ENCODE results near the gene ZNF841.
"Not testable (repeated sequence)": the region's sequence is repeated elsewhere in the genome, so short reads cannot be mapped to it uniquely, and the experiment has no call there.

ZNF841 gene

GRCh38 chr19:52112624-52113023 lies 17.1 kb upstream of the ZNF841 start:
- peaks cover 65% of the 10 kb centered on the region for H3K9me3 ChIP-seq (replicated peaks; ENCODE audit: low read length)

GRCh38 chr19:52110780-52111179 lies 15.2 kb upstream of the ZNF841 start:
- Histone ChIP-seq H3K27me3 (ENCODE audit: control insufficient read depth, insufficient read depth, low read length) (no peaks in the 10 kb centered on the region), H3K9ac (ENCODE audit: low read depth, low read length) (no peak overlapping the region), H3K9me3 (replicated peaks; ENCODE audit: low read length) (peaks cover 53% of the 10 kb centered on the region), H3K4me2 (ENCODE audit: low read length) (no peak overlapping the region), H3K4me3 (ENCODE audit: low read length) (no peak overlapping the region), H3K4me1 (ENCODE audit: control insufficient read depth, insufficient read depth, low read length) (no peaks in the 10 kb centered on the region), H3K36me3 (ENCODE audit: insufficient read depth, low read length) (peaks cover 24% of the 10 kb centered on the region)

More at GRCh38 chr19:52112624-52113023, 17.1 kb upstream of the ZNF841 start:
- H3K36me3 ChIP-seq (ENCODE audit: insufficient read depth, low read length), result peaks cover 41% of the 10 kb centered on the region
- H3K4me3 ChIP-seq (ENCODE audit: low read length), result no peak overlapping the region
- H3K9ac ChIP-seq (ENCODE audit: low read depth, low read length), result no peak overlapping the region
- H3K4me1 ChIP-seq (ENCODE audit: control insufficient read depth, insufficient read depth, low read length), result no peaks in the 10 kb centered on the region
- no peaks in the 10 kb centered on the region for H3K27me3 ChIP-seq (ENCODE audit: control insufficient read depth, insufficient read depth, low read length)
- no peak overlapping the region for H3K4me2 ChIP-seq (ENCODE audit: low read length)

DNA sequence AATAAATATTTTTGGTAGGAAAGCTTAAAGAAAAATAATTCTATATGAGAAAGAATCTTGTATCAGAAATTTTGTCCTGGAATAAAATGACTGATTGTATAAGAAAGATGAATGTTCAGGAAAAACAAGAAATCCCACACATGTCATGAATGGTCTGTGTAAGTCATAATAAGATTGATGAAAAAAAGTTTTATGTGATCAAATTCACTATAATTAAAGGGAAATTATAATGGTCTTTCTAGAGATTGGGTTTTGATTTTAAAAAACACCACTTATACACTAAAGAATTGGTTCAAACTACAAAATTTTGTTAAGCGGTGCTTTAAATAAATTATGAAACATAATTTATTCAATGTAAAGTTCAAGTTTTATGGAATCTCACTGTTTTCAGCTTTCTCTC lies 7.2 kb upstream of the ZNF841 start:
- no peak overlapping the region for H3K9ac ChIP-seq (ENCODE audit: low read depth, low read length)
- H3K9me3 ChIP-seq (replicated peaks; ENCODE audit: low read length), result peaks cover 7% of the 10 kb centered on the region
- H3K4me2 ChIP-seq (ENCODE audit: low read length), result no peak overlapping the region
- no peaks in the 10 kb centered on the region for H3K4me1 ChIP-seq (ENCODE audit: control insufficient read depth, insufficient read depth, low read length)
- no peaks in the 10 kb centered on the region for H3K27me3 ChIP-seq (ENCODE audit: control insufficient read depth, insufficient read depth, low read length)
- H3K36me3 ChIP-seq (ENCODE audit: insufficient read depth, low read length), result no peaks in the 10 kb centered on the region
- no peak overlapping the region for H3K4me3 ChIP-seq (ENCODE audit: low read length)

DNA sequence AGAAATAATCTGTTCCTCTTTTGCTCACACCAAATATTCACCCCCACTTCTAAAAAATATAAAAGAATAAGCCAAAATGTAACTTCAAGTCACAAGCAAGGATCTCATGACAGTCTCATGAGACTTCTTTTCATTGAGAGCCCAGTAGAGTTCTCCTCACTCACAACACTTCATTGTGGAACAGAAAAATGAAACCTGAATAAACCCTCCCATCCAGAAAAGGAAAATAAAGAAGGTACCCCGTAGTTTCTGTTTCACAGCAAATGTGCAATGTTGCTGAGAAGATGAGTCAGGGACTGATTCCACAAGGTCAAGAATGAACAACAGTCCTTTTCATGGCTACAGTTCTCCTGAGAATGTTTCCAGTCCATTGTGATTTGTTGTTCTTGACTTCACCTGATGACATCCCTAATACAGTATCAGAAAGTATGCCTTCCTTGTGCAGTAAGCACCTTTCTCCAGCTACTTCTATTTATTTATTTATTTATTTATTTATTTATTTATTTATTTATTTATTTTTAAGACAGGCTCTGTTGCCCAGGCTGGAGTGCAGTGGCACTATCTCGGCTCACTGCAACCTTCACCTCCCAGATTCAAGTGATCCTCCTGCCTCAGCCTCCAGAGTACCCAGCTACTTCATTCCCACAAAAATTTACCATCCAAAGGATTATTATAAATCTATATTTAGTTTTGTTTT lies 6.4 kb upstream of the ZNF841 start:
- H3K9me3 ChIP-seq (replicated peaks; ENCODE audit: low read length), result peaks cover 5% of the 10 kb centered on the region
- H3K27me3 ChIP-seq (ENCODE audit: control insufficient read depth, insufficient read depth, low read length), result no peaks in the 10 kb centered on the region
- H3K36me3 ChIP-seq (ENCODE audit: insufficient read depth, low read length), result no peaks in the 10 kb centered on the region
- H3K4me1 ChIP-seq (ENCODE audit: control insufficient read depth, insufficient read depth, low read length), result no peaks in the 10 kb centered on the region
- H3K9ac ChIP-seq (ENCODE audit: low read depth, low read length), result no peak overlapping the region
- no peak overlapping the region for H3K4me2 ChIP-seq (ENCODE audit: low read length)
- no peak overlapping the region for H3K4me3 ChIP-seq (ENCODE audit: low read length)

- Histone ChIP-seq H3K4me3 (ENCODE audit: low read length) (no peak overlapping the region), H3K36me3 (ENCODE audit: insufficient read depth, low read length) (no peaks in the 10 kb centered on the region), H3K4me1 (ENCODE audit: control insufficient read depth, insufficient read depth, low read length) (no peaks in the 10 kb centered on the region), H3K27me3 (ENCODE audit: control insufficient read depth, insufficient read depth, low read length) (no peaks in the 10 kb centered on the region), H3K4me2 (ENCODE audit: low read length) (no peak overlapping the region), H3K9me3 (replicated peaks; ENCODE audit: low read length) (peaks cover 6% of the 10 kb centered on the region), H3K9ac (ENCODE audit: low read depth, low read length) (no peak overlapping the region)
Measured at GRCh38 chr19:52099497-52100138, 4.1 kb upstream of the ZNF841 start.

- H3K4me1 ChIP-seq (ENCODE audit: control insufficient read depth, insufficient read depth, low read length); H3K9ac ChIP-seq (ENCODE audit: low read depth, low read length); H3K4me3 ChIP-seq (ENCODE audit: low read length); H3K27me3 ChIP-seq (ENCODE audit: control insufficient read depth, insufficient read depth, low read length); H3K9me3 ChIP-seq (replicated peaks; ENCODE audit: low read length): not testable (repeated sequence)
- Histone ChIP-seq H3K4me2 (ENCODE audit: low read length) (peak overlapping the region; percentile 19), H3K36me3 (ENCODE audit: insufficient read depth, low read length) (peaks cover 21% of the 10 kb centered on the region)
Measured at GRCh38 chr19:52096416-52096815, 851 bp upstream of the ZNF841 start.

DNA sequence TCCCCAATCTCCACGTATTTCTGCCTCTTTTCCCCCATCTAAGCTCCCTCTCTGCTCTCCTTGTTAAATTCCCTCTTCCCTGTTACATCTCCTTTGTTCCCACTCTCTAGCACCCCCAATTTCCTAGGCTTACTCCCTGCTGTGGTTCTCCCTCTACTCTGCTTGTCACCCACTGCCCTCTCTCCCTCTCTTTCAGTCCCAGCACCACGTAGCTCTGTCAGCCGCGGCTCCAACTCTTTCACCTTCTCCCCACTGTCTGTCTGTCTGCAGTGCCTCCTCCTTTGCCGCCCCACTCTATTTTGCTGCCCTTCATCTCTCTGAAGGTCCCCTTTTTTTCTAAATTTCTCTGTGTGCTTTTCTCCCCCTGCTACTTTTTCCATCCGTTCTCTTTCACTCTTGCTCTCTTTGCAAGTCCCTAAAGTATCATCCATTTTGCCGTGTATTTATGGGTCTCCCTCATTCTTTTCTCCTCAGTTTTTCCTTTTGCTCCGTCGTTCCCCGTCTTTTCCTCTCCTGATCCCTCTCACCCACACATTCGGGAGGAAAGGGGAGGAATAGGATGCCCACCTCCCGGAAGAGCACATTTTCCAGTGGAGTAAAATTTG lies 937 bp downstream of the ZNF841 start:
- Histone ChIP-seq H3K27me3 (ENCODE audit: control insufficient read depth, insufficient read depth, low read length) (no peaks in the 10 kb centered on the region), H3K9me3 (replicated peaks; ENCODE audit: low read length) (peaks cover 6% of the 10 kb centered on the region), H3K9ac (ENCODE audit: low read depth, low read length) (peak overlapping the region; percentile 98), H3K36me3 (ENCODE audit: insufficient read depth, low read length) (peaks cover 32% of the 10 kb centered on the region), H3K4me3 (ENCODE audit: low read length) (peak overlapping the region; percentile 100), H3K4me1 (ENCODE audit: control insufficient read depth, insufficient read depth, low read length) (no peaks in the 10 kb centered on the region), H3K4me2 (ENCODE audit: low read length) (peak overlapping the region; percentile 96)

DNA sequence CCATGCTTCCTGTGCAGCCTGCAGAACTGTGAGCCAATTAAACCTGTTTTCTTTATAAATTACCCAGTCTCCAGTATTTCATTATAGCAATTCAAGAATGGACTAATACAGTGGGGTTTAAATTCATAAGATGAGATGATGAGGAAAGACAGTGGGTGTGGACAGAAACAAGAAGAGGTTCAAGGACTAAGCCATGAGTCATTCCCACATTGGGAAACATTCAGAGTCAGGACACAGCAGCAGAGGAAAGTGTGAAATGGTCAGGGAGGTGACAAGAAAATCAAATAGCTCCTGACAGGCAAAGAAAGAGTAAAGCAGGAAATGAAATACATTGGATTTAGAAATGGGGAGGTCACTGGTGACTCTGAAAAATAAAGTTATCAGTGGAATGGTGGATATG lies 9.1 kb downstream of the ZNF841 start:
- Histone ChIP-seq H3K9ac (ENCODE audit: low read depth, low read length) (no peak overlapping the region), H3K4me3 (ENCODE audit: low read length) (no peak overlapping the region), H3K4me2 (ENCODE audit: low read length) (no peak overlapping the region), H3K36me3 (ENCODE audit: insufficient read depth, low read length) (peaks cover 88% of the 10 kb centered on the region), H3K27me3 (ENCODE audit: control insufficient read depth, insufficient read depth, low read length) (no peaks in the 10 kb centered on the region), H3K9me3 (replicated peaks; ENCODE audit: low read length) (peaks cover 10% of the 10 kb centered on the region), H3K4me1 (ENCODE audit: control insufficient read depth, insufficient read depth, low read length) (no peaks in the 10 kb centered on the region)

GRCh38 chr19:52070496-52070895 lies 25.1 kb downstream of the ZNF841 start:
- Histone ChIP-seq H3K9ac (ENCODE audit: low read depth, low read length) (no peak overlapping the region), H3K36me3 (ENCODE audit: insufficient read depth, low read length) (peaks cover 88% of the 10 kb centered on the region), H3K4me3 (ENCODE audit: low read length) (no peak overlapping the region), H3K4me1 (ENCODE audit: control insufficient read depth, insufficient read depth, low read length) (no peaks in the 10 kb centered on the region), H3K4me2 (ENCODE audit: low read length) (no peak overlapping the region), H3K27me3 (ENCODE audit: control insufficient read depth, insufficient read depth, low read length) (no peaks in the 10 kb centered on the region), H3K9me3 (replicated peaks; ENCODE audit: low read length) (peaks cover 54% of the 10 kb centered on the region)

- Histone ChIP-seq H3K4me2 (ENCODE audit: low read length) (no peak overlapping the region), H3K27me3 (ENCODE audit: control insufficient read depth, insufficient read depth, low read length) (no peaks in the 10 kb centered on the region), H3K4me1 (ENCODE audit: control insufficient read depth, insufficient read depth, low read length) (no peaks in the 10 kb centered on the region), H3K36me3 (ENCODE audit: insufficient read depth, low read length) (peaks cover 88% of the 10 kb centered on the region), H3K9me3 (replicated peaks; ENCODE audit: low read length) (peaks cover 62% of the 10 kb centered on the region), H3K4me3 (ENCODE audit: low read length) (no peak overlapping the region), H3K9ac (ENCODE audit: low read depth, low read length) (no peak overlapping the region)
Measured at GRCh38 chr19:52069653-52070052, 25.9 kb downstream of the ZNF841 start.

GRCh38 chr19:52066258-52066863 lies 29.2 kb downstream of the ZNF841 start:
- H3K9me3 ChIP-seq (replicated peaks; ENCODE audit: low read length), result peaks cover 80% of the 10 kb centered on the region
- no peaks in the 10 kb centered on the region for H3K4me1 ChIP-seq (ENCODE audit: control insufficient read depth, insufficient read depth, low read length)
- no peak overlapping the region for H3K9ac ChIP-seq (ENCODE audit: low read depth, low read length)
- H3K4me3 ChIP-seq (ENCODE audit: low read length), result no peak overlapping the region
- no peaks in the 10 kb centered on the region for H3K27me3 ChIP-seq (ENCODE audit: control insufficient read depth, insufficient read depth, low read length)
- H3K36me3 ChIP-seq (ENCODE audit: insufficient read depth, low read length), result peaks cover 84% of the 10 kb centered on the region
- H3K4me2 ChIP-seq (ENCODE audit: low read length), result no peak overlapping the region
